Measurements from ENCODE around the gene PRDM1.

PRDM1 gene

DNA sequence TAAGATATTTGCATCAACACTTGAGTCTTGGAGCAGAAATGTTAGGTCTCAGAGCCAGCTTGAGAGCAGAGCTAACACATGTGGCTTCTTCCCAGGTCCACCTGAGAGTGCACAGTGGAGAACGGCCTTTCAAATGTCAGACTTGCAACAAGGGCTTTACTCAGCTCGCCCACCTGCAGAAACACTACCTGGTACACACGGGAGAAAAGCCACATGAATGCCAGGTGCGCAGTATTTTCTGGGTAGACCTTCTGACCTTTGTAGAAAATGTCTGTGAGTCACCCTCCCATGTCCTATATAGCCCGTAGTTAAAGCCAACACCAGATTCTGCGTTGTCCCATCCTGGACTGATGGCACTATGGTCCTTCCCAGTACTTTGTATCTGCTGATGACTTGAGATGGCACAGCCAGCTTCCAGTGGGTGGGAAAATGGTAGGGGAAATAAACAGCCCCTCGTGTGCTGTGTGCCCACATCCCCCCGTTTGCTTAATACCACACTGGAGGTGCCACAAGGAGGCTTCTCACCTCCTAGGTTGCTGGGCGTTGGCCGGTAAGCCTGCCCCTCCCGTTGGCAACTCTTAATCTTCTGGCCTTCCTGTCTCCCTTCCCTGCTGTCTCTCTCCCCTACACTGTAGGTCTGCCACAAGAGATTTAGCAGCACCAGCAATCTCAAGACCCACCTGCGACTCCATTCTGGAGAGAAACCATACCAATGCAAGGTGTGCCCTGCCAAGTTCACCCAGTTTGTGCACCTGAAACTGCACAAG, 20.3 kb downstream of the PRDM1 start:
- TF ChIP-seq, protein P1, sequence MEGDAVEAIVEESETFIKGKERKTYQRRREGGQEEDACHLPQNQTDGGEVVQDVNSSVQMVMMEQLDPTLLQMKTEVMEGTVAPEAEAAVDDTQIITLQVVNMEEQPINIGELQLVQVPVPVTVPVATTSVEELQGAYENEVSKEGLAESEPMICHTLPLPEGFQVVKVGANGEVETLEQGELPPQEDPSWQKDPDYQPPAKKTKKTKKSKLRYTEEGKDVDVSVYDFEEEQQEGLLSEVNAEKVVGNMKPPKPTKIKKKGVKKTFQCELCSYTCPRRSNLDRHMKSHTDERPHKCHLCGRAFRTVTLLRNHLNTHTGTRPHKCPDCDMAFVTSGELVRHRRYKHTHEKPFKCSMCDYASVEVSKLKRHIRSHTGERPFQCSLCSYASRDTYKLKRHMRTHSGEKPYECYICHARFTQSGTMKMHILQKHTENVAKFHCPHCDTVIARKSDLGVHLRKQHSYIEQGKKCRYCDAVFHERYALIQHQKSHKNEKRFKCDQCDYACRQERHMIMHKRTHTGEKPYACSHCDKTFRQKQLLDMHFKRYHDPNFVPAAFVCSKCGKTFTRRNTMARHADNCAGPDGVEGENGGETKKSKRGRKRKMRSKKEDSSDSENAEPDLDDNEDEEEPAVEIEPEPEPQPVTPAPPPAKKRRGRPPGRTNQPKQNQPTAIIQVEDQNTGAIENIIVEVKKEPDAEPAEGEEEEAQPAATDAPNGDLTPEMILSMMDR (IDR thresholded peaks at IDR 0.05; ENCODE audit: insufficient read depth, missing control alignments): no peak
- FAIRE-seq (no peak), DNase-seq (ENCODE audit: insufficient read length, low spot score) (no peak)

GRCh38 chr6:106107043-106107613, 21.0 kb downstream of the PRDM1 start:
- FAIRE-seq: no peak
- TF ChIP-seq, protein P1 (IDR thresholded peaks at IDR 0.05; ENCODE audit: insufficient read depth, missing control alignments): no peak
- no peak for DNase-seq (ENCODE audit: insufficient read length, low spot score)

- DNase-seq (ENCODE audit: insufficient read length, low spot score) (no peak), FAIRE-seq (no peak)
- TF ChIP-seq, protein P1 (IDR thresholded peaks at IDR 0.05; ENCODE audit: insufficient read depth, missing control alignments): no peak
These were observed 22.0 kb downstream of the PRDM1 start for GRCh38 chr6:106108129-106108528.

- DNase-seq (ENCODE audit: insufficient read length, low spot score): no peak
- TF ChIP-seq, protein P1 (IDR thresholded peaks at IDR 0.05; ENCODE audit: insufficient read depth, missing control alignments): no peak
- no peak for FAIRE-seq
These were observed 22.9 kb downstream of the PRDM1 start for GRCh38 chr6:106109029-106109428.

DNA sequence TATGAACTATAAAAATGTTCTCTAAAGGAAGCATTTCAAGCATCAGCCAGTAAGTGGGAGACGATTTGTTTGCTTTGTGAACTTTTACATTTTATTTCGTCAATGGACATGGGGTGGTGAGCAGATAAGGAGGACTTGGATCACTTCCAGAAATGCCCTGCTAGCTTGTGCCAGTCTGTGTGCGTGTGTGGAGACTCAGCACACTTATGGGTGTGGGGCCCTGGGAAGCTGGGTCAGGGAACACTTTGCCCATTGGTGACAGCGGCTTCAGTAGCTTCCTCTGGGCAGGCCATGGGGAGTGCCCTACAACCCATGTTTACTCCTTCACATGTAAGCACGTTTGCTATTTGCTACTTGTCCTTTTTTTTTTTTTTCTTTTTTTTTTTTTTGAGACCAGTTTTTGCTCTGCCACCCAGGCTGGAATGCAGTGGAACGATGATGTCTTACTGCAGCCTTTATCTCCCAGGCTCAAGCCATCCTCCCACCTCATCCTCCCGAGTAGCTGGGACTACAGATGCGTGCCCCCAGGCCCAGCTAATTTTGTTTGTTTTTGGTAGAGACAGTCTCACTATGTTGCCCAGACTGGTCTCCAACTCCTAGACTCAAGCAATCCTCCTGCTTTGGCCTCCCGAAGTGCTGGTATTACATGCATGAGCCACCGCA, 24.2 kb downstream of the PRDM1 start:
- DNase-seq (ENCODE audit: insufficient read length, low spot score): no peak
- TF ChIP-seq, protein P1 (IDR thresholded peaks at IDR 0.05; ENCODE audit: insufficient read depth, missing control alignments): no peak
- FAIRE-seq: no peak

DNA sequence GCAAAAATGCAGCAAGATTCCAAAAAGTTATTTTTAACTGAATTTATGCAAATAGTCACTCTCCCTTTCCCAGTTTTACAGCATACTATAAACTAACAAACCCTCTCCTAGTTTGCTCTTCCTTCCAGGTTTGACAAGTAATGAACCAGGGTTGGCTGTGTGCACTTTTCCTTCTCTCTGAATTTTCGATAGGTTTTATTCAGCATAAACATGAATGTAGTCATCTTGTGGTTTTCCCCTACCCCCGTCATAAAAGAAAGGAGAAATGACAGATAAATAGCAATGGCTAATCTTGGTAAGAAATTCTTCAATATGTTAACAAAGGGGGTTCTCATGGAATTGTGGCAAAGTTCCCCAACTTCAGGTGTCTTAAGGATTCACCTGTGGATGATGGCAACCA, 26.3 kb downstream of the PRDM1 start:
- TF ChIP-seq, protein P1 (IDR thresholded peaks at IDR 0.05; ENCODE audit: insufficient read depth, missing control alignments): no peak
- DNase-seq (ENCODE audit: insufficient read length, low spot score) (no peak), FAIRE-seq (no peak)
